Neural progenitor cell (in vitro differentiated cells): Measurements from ENCODE around the gene COTL1. TPM values are rescaled to one million over a fixed set of nuclear protein-coding genes. Genes with fewer than 3 reads are reported as not detected.

ENCODE experiments used
- DNase-seq: peaks from one replicate; pipeline ENCODE4 v3.0.0-alpha.2; 2016; ENCODE audit warnings: low spot score
- H2AFZ ChIP-seq: fragments of 200-600 bp; sonication (generic); replicated peaks from 2 replicates; pipeline ENCODE4 v1.6.1; 2016; ENCODE audit warnings: antibody characterized with exemption
- H3F3A ChIP-seq: fragments of 200-600 bp; sonication (generic); 2 replicates; pipeline ENCODE4 v1.6.1; 2016; ENCODE audit warnings: antibody characterized with exemption, low read depth
- H3K27ac ChIP-seq: fragments of 200-600 bp; sonication (generic); 2 replicates; pipeline ENCODE4 v1.5.1; 2016; ENCODE audit warnings: mild to moderate bottlenecking
- H3K27me3 ChIP-seq: fragments of 200-600 bp; sonication (generic); 2 replicates; pipeline ENCODE4 v1.6.1; 2016; ENCODE audit warnings: mild to moderate bottlenecking, moderate library complexity
- H3K36me3 ChIP-seq: fragments of 200-600 bp; sonication (generic); 2 replicates; pipeline ENCODE4 v1.5.1; 2016
- H3K4me1 ChIP-seq: fragments of 200-600 bp; sonication (generic); 2 replicates; pipeline ENCODE4 v1.6.1; 2016; ENCODE audit warnings: mixed run types
- H3K4me2 ChIP-seq: fragments of 200-600 bp; sonication (generic); 2 replicates; pipeline ENCODE4 v1.6.1; 2016
- H3K4me3 ChIP-seq: fragments of 200-600 bp; sonication (generic); 2 replicates; pipeline ENCODE4 v1.5.1; 2016
- H3K79me2 ChIP-seq: fragments of 200-600 bp; sonication (generic); 2 replicates; pipeline ENCODE4 v1.6.1; 2016; ENCODE audit warnings: low read depth
- H3K9ac ChIP-seq: fragments of 200-600 bp; sonication (generic); 2 replicates; pipeline ENCODE4 v1.6.1; 2016
- H3K9me3 ChIP-seq: fragments of 200-600 bp; sonication (generic); 2 replicates; pipeline ENCODE4 v1.5.1; 2016; ENCODE audit warnings: low read depth
- H4K20me1 ChIP-seq: fragments of 200-600 bp; sonication (generic); 2 replicates; pipeline ENCODE4 v1.6.1; 2016; ENCODE audit warnings: low read depth
- H3K27ac Mint-ChIP-seq: 3 replicates; pipeline ENCODE4 v1.8.0; 2021; ENCODE audit warnings: mixed read lengths
- H3K27me3 Mint-ChIP-seq: 2 replicates; pipeline ENCODE4 v1.8.0; 2022; ENCODE audit warnings: low read depth, mild to moderate bottlenecking, inconsistent platforms, moderate library complexity, mixed read lengths; ENCODE audit not compliant: insufficient read depth
- H3K36me3 Mint-ChIP-seq: 3 replicates; pipeline ENCODE4 v1.8.0; 2021; ENCODE audit warnings: mixed read lengths
- H3K4me1 Mint-ChIP-seq: 3 replicates; pipeline ENCODE4 v1.8.0; 2021; ENCODE audit warnings: mixed read lengths
- H3K4me3 Mint-ChIP-seq: 3 replicates; pipeline ENCODE4 v1.8.0; 2021; ENCODE audit warnings: mild to moderate bottlenecking, moderate library complexity, mixed read lengths
- H3K9me3 Mint-ChIP-seq: 3 replicates; pipeline ENCODE4 v1.8.0; 2020; ENCODE audit warnings: mixed read lengths
- EZH2 ChIP-seq: fragments of 200-600 bp; sonication (generic); IDR thresholded peaks from 2 replicates; pipeline ENCODE4 v1.6.1; 2017; ENCODE audit warnings: antibody characterized with exemption, mild to moderate bottlenecking, moderate library complexity
- EZH2phosphoT487 ChIP-seq: fragments of 200-600 bp; sonication (generic); IDR thresholded peaks from 2 replicates; pipeline ENCODE4 v1.6.1; 2017; ENCODE audit warnings: antibody characterized with exemption
- total RNA-seq: library from RNA; depleted of rRNA; stranded (reverse); fragments of >200 nt; gene quantifications from 2 replicates; pipeline ENCODE4 v1.2.3, GENCODE V29; 2015; ENCODE audit warnings: low replicate concordance
- TF ChIP-seq, protein P1 (sequence below): fragments of 200-600 bp; sonication (generic); IDR thresholded peaks from 2 replicates; pipeline ENCODE4 v1.5.1; 2017; ENCODE audit warnings: antibody characterized with exemption, mild to moderate bottlenecking

COTL1 gene
- total RNA-seq, 1 donor from 2014 or later: 46.9 TPM

DNA sequence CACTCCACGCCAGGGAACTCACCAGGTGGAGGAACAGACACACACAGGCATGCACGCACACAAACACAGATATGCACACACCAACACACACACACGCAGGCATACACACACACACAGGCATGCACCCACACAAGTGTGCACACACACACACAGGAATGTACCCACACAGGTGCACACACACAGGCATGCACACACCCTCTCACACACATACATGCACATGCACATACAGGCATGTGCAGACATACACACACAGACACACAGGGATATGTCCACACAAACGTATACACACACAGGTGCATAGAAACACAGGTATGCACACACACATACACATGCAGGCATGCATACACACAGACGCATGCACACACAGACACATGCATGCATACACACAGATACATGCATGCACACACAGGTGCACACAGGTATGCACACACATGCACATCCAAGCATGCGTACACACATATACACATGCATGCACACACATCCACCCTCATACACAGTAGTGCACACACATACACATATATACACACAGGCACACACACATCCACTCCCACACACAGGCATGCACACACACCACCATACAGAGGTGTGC is 39.2 kb downstream of the COTL1 start:
- Histone ChIP-seq H3K4me2 (no peak overlapping the region), H3K9ac (no peak overlapping the region), H3K4me3 (no peak overlapping the region), H3K27me3 (no peaks in the 10 kb centered on the region), H2AFZ (no peak overlapping the region), H3K9me3 (no peaks in the 10 kb centered on the region), H3K36me3 (no peaks in the 10 kb centered on the region), H3F3A (peaks cover 4% of the 10 kb centered on the region), H3K4me1 (no peaks in the 10 kb centered on the region), H3K79me2 (no peaks in the 10 kb centered on the region), H3K27ac (no peak overlapping the region), H4K20me1 (peaks cover 11% of the 10 kb centered on the region)
- Mint-ChIP-seq H3K27ac (peak overlapping the region; percentile 38), H3K9me3 (no peaks in the 10 kb centered on the region), H3K4me1 (peaks cover 39% of the 10 kb centered on the region), H3K4me3 (no peak overlapping the region), H3K36me3 (peaks cover 24% of the 10 kb centered on the region), H3K27me3 (peaks cover 5% of the 10 kb centered on the region)
- DNase-seq: no peak
- TF ChIP-seq EZH2 (no peak), EZH2phosphoT487 (no peak)
- TF ChIP-seq, protein P1, sequence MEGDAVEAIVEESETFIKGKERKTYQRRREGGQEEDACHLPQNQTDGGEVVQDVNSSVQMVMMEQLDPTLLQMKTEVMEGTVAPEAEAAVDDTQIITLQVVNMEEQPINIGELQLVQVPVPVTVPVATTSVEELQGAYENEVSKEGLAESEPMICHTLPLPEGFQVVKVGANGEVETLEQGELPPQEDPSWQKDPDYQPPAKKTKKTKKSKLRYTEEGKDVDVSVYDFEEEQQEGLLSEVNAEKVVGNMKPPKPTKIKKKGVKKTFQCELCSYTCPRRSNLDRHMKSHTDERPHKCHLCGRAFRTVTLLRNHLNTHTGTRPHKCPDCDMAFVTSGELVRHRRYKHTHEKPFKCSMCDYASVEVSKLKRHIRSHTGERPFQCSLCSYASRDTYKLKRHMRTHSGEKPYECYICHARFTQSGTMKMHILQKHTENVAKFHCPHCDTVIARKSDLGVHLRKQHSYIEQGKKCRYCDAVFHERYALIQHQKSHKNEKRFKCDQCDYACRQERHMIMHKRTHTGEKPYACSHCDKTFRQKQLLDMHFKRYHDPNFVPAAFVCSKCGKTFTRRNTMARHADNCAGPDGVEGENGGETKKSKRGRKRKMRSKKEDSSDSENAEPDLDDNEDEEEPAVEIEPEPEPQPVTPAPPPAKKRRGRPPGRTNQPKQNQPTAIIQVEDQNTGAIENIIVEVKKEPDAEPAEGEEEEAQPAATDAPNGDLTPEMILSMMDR: no peak

DNA sequence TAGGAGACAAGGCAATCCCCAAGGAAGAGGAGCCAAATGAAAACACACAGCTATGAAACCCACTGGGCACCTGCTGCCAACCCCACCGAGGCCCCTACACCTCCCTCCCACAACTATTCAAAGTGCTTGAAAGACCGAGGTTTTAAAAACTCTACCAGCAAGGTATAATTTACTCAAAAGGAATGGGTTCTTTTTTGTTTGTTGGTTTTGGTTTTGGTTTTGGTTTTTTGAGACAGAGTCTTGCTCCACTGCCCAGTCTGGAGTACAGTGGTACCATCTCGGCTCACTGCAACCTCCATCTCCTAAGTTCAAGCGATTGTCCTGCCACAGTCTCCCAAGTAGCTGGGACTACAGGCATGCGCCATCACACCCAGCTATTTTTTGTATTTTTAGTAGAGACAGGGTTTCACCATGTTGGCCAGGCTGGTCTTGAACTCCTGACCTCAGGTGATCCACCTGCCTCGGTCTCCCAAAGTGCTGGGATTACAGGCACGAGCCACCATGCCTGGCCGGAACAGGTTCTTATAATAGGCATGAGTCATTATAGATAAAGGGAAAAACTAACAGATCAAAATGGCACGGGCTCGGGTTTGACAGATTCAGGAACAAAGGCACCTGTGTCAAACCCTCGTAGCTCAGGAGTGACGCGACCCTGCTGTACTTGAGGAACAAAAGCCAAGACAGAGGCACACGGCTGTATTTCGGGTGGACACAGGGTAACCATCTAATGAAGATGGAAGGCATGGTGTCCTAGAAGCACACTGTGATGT is 40.7 kb downstream of the COTL1 start:
- Mint-ChIP-seq H3K9me3 (peaks cover 4% of the 10 kb centered on the region), H3K27me3 (peaks cover 5% of the 10 kb centered on the region), H3K27ac (no peak overlapping the region), H3K4me1 (peaks cover 32% of the 10 kb centered on the region), H3K4me3 (no peak overlapping the region), H3K36me3 (peaks cover 32% of the 10 kb centered on the region)
- H3K9ac ChIP-seq: no peak overlapping the region
- H3K27ac ChIP-seq: no peak overlapping the region
- H3K4me1 ChIP-seq: no peaks in the 10 kb centered on the region
- H2AFZ ChIP-seq: no peak overlapping the region
- H3K36me3 ChIP-seq: no peaks in the 10 kb centered on the region
- no peaks in the 10 kb centered on the region for H3K27me3 ChIP-seq
- H4K20me1 ChIP-seq: peaks cover 11% of the 10 kb centered on the region
- no peaks in the 10 kb centered on the region for H3K79me2 ChIP-seq
- TF ChIP-seq EZH2 (no peak), EZH2phosphoT487 (no peak)
- TF ChIP-seq, protein P1: no peak
- H3K4me2 ChIP-seq: no peak overlapping the region
- H3K4me3 ChIP-seq: no peak overlapping the region
- no peaks in the 10 kb centered on the region for H3K9me3 ChIP-seq
- H3F3A ChIP-seq: no peaks in the 10 kb centered on the region
- DNase-seq: no peak

DNA sequence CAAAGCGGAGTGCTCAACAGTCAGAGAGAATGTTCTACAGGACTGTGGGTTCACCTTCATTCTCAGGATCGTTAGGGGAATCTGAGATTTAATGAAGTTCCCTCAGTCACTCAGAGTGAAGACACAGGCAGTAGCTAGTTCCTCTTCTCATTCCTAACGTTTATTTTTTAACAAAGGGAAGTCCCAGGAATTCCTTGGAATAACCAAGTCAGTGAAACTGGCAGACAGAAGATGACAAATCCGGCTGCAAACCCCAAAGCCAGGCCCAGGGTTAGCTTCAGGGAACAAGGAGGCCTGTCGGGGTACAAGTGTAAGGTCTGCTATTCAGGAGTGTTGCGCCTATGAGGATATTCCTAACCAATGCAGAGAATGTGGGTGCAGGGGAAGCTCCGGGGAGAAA is 42.0 kb downstream of the COTL1 start:
- Histone ChIP-seq H3K9me3 (no peaks in the 10 kb centered on the region), H3F3A (no peaks in the 10 kb centered on the region), H2AFZ (no peak overlapping the region), H3K27ac (no peak overlapping the region), H3K9ac (no peak overlapping the region), H3K36me3 (no peaks in the 10 kb centered on the region), H4K20me1 (peaks cover 11% of the 10 kb centered on the region), H3K4me1 (no peaks in the 10 kb centered on the region), H3K79me2 (no peaks in the 10 kb centered on the region), H3K4me2 (no peak overlapping the region), H3K27me3 (no peaks in the 10 kb centered on the region), H3K4me3 (no peak overlapping the region)
- H3K27ac Mint-ChIP-seq: peak overlapping the region; percentile 74
- H3K36me3 Mint-ChIP-seq: peaks cover 41% of the 10 kb centered on the region
- H3K27me3 Mint-ChIP-seq: peaks cover 4% of the 10 kb centered on the region
- peaks cover 8% of the 10 kb centered on the region for H3K9me3 Mint-ChIP-seq
- peaks cover 32% of the 10 kb centered on the region for H3K4me1 Mint-ChIP-seq
- DNase-seq: no peak
- TF ChIP-seq EZH2 (no peak), EZH2phosphoT487 (no peak)
- TF ChIP-seq, protein P1: no peak
- no peak overlapping the region for H3K4me3 Mint-ChIP-seq
